Neural cell (in vitro differentiated cells): ENCODE results near the gene ATE1. TPM values are rescaled to one million over a fixed set of nuclear protein-coding genes. Genes with fewer than 3 reads are reported as not detected.

Experiments
- H2AFZ ChIP-seq: fragments of 200-600, 300-800 bp; sonication (generic), shearing (Covaris generic); 2 replicates; pipeline ENCODE4 v1.6.0; 2014; ENCODE audit warnings: low read depth, mild to moderate bottlenecking, antibody characterized with exemption, low read length, moderate library complexity
- H3F3A ChIP-seq: fragments of 200-600 bp; shearing (Covaris generic); 2 replicates; pipeline ENCODE4 v1.6.1; 2016; ENCODE audit warnings: mild to moderate bottlenecking, moderate library complexity, mixed read lengths, antibody characterized with exemption, low read length; ENCODE audit not compliant: insufficient read depth, poor library complexity, severe bottlenecking
- H3K27ac ChIP-seq: fragments of 200-600, 300-800 bp; sonication (generic), shearing (Covaris generic); 2 replicates; pipeline ENCODE4 v1.5.1; 2014; ENCODE audit warnings: mild to moderate bottlenecking, low read length, moderate library complexity
- H3K27me3 ChIP-seq: fragments of 300-800, 200-600 bp; sonication (generic), shearing (Covaris generic); 2 replicates; pipeline ENCODE4 v1.6.0; 2014; ENCODE audit warnings: mild to moderate bottlenecking, low read depth, low read length, moderate library complexity; ENCODE audit not compliant: insufficient read depth
- H3K36me3 ChIP-seq: fragments of 300-800, 200-600 bp; sonication (generic), shearing (Covaris generic); 2 replicates; pipeline ENCODE4 v1.5.1; 2014; ENCODE audit warnings: mild to moderate bottlenecking, antibody characterized with exemption, low read length, moderate library complexity; ENCODE audit not compliant: insufficient read depth
- H3K4me2 ChIP-seq: fragments of 300-800, 200-600 bp; sonication (generic), shearing (Covaris generic); 2 replicates; pipeline ENCODE4 v1.6.0; 2014; ENCODE audit warnings: mild to moderate bottlenecking, low read length
- H3K4me3 ChIP-seq: fragments of 300-800, 200-600 bp; sonication (generic), shearing (Covaris generic); 2 replicates; pipeline ENCODE4 v1.5.1; 2014; ENCODE audit warnings: mild to moderate bottlenecking, low read length, moderate library complexity
- H3K79me2 ChIP-seq: fragments of 200-600 bp; shearing (Covaris generic); replicated peaks from 2 replicates; pipeline ENCODE4 v1.6.0; 2014; ENCODE audit warnings: mild to moderate bottlenecking, low read length, moderate library complexity; ENCODE audit not compliant: insufficient read depth
- H3K9ac ChIP-seq: fragments of 300-800, 200-600 bp; sonication (generic), shearing (Covaris generic); 2 replicates; pipeline ENCODE4 v1.6.1; 2016; ENCODE audit warnings: mild to moderate bottlenecking, low read length, mixed read lengths
- H3K9me2 ChIP-seq: fragments of 200-600 bp; shearing (Covaris generic); 2 replicates; pipeline ENCODE4 v1.6.1; 2016; ENCODE audit warnings: mild to moderate bottlenecking, low read length, mixed read lengths; ENCODE audit not compliant: insufficient read depth
- H3K9me3 ChIP-seq: fragments of 200-600, 300-800 bp; sonication (generic), shearing (Covaris generic); 2 replicates; pipeline ENCODE4 v1.6.1; 2016; ENCODE audit warnings: mild to moderate bottlenecking, mixed run types, low read length, moderate library complexity, mixed read lengths
- H4K20me1 ChIP-seq: fragments of 200-600 bp; shearing (Covaris generic); 2 replicates; pipeline ENCODE4 v1.6.1; 2016; ENCODE audit warnings: mild to moderate bottlenecking, mixed run types; ENCODE audit not compliant: insufficient read depth
- CTCF ChIP-seq: fragments of 450-650 bp; IDR thresholded peaks from 2 replicates; pipeline ENCODE4 v1.5.1; 2014; ENCODE audit warnings: antibody characterized with exemption, mild to moderate bottlenecking, moderate library complexity; ENCODE audit not compliant: poor library complexity, severe bottlenecking
- EP300 ChIP-seq: fragments of 450-650 bp; conservative IDR thresholded peaks from 2 replicates; pipeline ENCODE4 v1.6.1; 2014; ENCODE audit warnings: antibody characterized with exemption, mild to moderate bottlenecking, moderate library complexity; ENCODE audit not compliant: poor library complexity, severe bottlenecking
- EZH2 ChIP-seq: fragments of 200-600, 300-800 bp; shearing (Covaris generic), sonication (generic); IDR thresholded peaks from 2 replicates; pipeline ENCODE4 v1.6.1; 2014; ENCODE audit warnings: antibody characterized with exemption, low read length, borderline replicate concordance, mild to moderate bottlenecking; ENCODE audit not compliant: insufficient read depth, poor library complexity, severe bottlenecking
- MXI1 ChIP-seq: fragments of 450-650 bp; conservative IDR thresholded peaks from 2 replicates; pipeline ENCODE4 v1.6.1; 2014; ENCODE audit warnings: antibody characterized with exemption, mild to moderate bottlenecking; ENCODE audit not compliant: poor library complexity, severe bottlenecking
- POLR2AphosphoS5 ChIP-seq: IDR thresholded peaks from 2 replicates; pipeline ENCODE4 v1.6.1; 2012
- RAD21 ChIP-seq: fragments of 450-650 bp; conservative IDR thresholded peaks from 2 replicates; pipeline ENCODE4 v1.6.1; 2014; ENCODE audit warnings: antibody characterized with exemption, mild to moderate bottlenecking, moderate library complexity
- SMC3 ChIP-seq: fragments of 450-650 bp; conservative IDR thresholded peaks from 2 replicates; pipeline ENCODE4 v1.6.1; 2014; ENCODE audit warnings: antibody characterized with exemption, mild to moderate bottlenecking, moderate library complexity; ENCODE audit not compliant: poor library complexity
- TAF1 ChIP-seq: IDR thresholded peaks from 2 replicates; pipeline ENCODE4 v1.6.1; 2012; ENCODE audit warnings: low read depth
- polyA plus RNA-seq: library from polyadenylated mRNA; depleted of rRNA; stranded (reverse); fragments of >200 nt; gene quantifications from 2 replicates; pipeline ENCODE4 v1.2.3, GENCODE V29; 2014
- TF ChIP-seq, protein P1 (sequence below): IDR thresholded peaks from 2 replicates; pipeline ENCODE4 v1.6.1; 2012; ENCODE audit warnings: borderline replicate concordance

The ATE1 gene
- polyA plus RNA-seq, 1 donor from 2014 or later, result 23.7 TPM

GRCh38 chr10:121886997-121887622 is 40.7 kb downstream of the ATE1 start (continued):
- no peak for TF ChIP-seq TAF1
- TF ChIP-seq EP300, result no peak
- no peak for TF ChIP-seq EZH2

DNA sequence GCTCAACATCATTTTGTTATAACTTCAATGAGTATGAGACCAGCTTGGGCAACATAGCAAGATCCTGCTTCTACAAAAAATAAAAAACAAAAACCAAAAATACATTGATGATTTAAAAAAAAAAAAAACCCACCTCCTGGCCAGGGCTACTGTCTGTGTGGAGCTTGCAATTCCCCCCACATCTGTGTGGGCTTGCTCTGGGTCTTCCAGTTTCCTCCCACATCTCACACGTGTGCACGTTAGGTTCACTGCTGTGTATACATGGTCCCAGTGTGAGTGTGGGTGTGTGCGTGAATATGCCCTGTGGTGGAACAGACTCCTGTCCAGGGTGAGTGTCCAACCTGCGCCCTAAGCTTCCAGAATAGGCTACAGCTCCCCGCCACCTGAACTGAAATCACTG is 41.6 kb downstream of the ATE1 start:
- Histone ChIP-seq H3K36me3 (no peaks in the 10 kb centered on the region), H3K27ac (no peak overlapping the region), H4K20me1 (no peaks in the 10 kb centered on the region), H3K4me3 (no peak overlapping the region), H3K9me2 (no peaks in the 10 kb centered on the region), H3F3A (no peaks in the 10 kb centered on the region), H3K79me2 (no peaks in the 10 kb centered on the region), H2AFZ (no peak overlapping the region), H3K9me3 (no peaks in the 10 kb centered on the region), H3K9ac (no peak overlapping the region), H3K4me2 (no peak overlapping the region), H3K27me3 (no peaks in the 10 kb centered on the region)
- TF ChIP-seq RAD21 (no peak), SMC3 (no peak), EZH2 (no peak), MXI1 (no peak), EP300 (no peak), POLR2AphosphoS5 (no peak), TAF1 (no peak), CTCF (no peak)
- TF ChIP-seq, protein P1, sequence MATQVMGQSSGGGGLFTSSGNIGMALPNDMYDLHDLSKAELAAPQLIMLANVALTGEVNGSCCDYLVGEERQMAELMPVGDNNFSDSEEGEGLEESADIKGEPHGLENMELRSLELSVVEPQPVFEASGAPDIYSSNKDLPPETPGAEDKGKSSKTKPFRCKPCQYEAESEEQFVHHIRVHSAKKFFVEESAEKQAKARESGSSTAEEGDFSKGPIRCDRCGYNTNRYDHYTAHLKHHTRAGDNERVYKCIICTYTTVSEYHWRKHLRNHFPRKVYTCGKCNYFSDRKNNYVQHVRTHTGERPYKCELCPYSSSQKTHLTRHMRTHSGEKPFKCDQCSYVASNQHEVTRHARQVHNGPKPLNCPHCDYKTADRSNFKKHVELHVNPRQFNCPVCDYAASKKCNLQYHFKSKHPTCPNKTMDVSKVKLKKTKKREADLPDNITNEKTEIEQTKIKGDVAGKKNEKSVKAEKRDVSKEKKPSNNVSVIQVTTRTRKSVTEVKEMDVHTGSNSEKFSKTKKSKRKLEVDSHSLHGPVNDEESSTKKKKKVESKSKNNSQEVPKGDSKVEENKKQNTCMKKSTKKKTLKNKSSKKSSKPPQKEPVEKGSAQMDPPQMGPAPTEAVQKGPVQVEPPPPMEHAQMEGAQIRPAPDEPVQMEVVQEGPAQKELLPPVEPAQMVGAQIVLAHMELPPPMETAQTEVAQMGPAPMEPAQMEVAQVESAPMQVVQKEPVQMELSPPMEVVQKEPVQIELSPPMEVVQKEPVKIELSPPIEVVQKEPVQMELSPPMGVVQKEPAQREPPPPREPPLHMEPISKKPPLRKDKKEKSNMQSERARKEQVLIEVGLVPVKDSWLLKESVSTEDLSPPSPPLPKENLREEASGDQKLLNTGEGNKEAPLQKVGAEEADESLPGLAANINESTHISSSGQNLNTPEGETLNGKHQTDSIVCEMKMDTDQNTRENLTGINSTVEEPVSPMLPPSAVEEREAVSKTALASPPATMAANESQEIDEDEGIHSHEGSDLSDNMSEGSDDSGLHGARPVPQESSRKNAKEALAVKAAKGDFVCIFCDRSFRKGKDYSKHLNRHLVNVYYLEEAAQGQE, result no peak

DNA sequence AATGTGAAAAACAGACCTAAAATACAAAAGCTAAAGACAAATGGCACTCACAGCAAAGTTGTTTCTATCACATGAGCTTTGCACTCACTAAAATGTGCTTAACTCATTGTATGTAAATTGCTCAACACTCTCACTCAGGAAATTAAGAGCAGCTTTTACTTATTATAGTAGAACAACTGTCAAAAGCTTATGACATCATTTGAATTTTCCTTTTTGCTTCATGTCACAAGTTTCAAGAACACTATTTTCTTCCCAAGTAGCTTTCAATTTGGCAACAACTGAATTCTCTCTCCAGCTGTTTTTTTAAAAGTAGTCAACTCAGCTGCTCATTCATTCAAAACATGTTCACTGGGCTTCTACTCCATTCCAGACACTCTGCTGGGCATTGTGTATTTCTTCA is 46.9 kb downstream of the ATE1 start:
- TF ChIP-seq RAD21 (no peak), EP300 (no peak), POLR2AphosphoS5 (no peak), SMC3 (no peak), EZH2 (no peak), TAF1 (no peak), MXI1 (no peak), CTCF (no peak)
- TF ChIP-seq, protein P1, result no peak
- Histone ChIP-seq H4K20me1 (no peaks in the 10 kb centered on the region), H3K4me3 (no peak overlapping the region), H3K4me2 (no peak overlapping the region), H3K9me3 (no peaks in the 10 kb centered on the region), H3F3A (no peaks in the 10 kb centered on the region), H2AFZ (no peak overlapping the region), H3K9me2 (no peaks in the 10 kb centered on the region), H3K79me2 (no peaks in the 10 kb centered on the region), H3K27ac (no peak overlapping the region), H3K36me3 (no peaks in the 10 kb centered on the region), H3K9ac (no peak overlapping the region), H3K27me3 (no peaks in the 10 kb centered on the region)
